Thyroid gland (tissue), 4 donors: ENCODE data around the gene WNT11. TPM values are rescaled to one million over a fixed set of nuclear protein-coding genes. Genes with fewer than 3 reads are reported as not detected.

Experiments used
- DNase-seq, 2 donors: peaks; one replicate each; pipeline ENCODE4 v3.0.0-alpha.2; 2019
- H3K27ac ChIP-seq, 3 donors: fragments of 200-600 bp; sonication (generic); 1 replicate in 2 of 3; 2 replicates in 1 of 3; pipeline ENCODE4 v1.5.1; 2016 to 2019; ENCODE audit warnings: mild to moderate bottlenecking in 1 of 3, moderate library complexity in 1 of 3
- H3K27me3 ChIP-seq: fragments of 200-600 bp; sonication (generic); one replicate; pipeline ENCODE4 v1.5.1; 2019
- H3K36me3 ChIP-seq, 2 donors: fragments of 200-600 bp; sonication (generic); one replicate each; pipeline ENCODE4 v1.5.1; 2016 to 2019
- H3K4me1 ChIP-seq, 2 donors: fragments of 200-600 bp; sonication (generic); one replicate each; pipeline ENCODE4 v1.5.1; 2017 to 2019
- H3K4me3 ChIP-seq, 3 donors: fragments of 200-600 bp; sonication (generic); replicated peaks in 1 of 3; 1 replicate in 2 of 3; 2 replicates in 1 of 3; pipeline ENCODE4 v1.5.1; 2016; ENCODE audit warnings: mild to moderate bottlenecking in 1 of 3
- H3K9me3 ChIP-seq: fragments of 200-600 bp; sonication (generic); one replicate; pipeline ENCODE4 v1.5.1; 2017
- POLR2A ChIP-seq, 2 donors: fragments of 450-650 bp; IDR thresholded peaks; one replicate each; pipeline ENCODE4 v1.6.1; 2017; ENCODE audit warnings: antibody characterized with exemption in 2 of 2, mild to moderate bottlenecking in 2 of 2, moderate library complexity in 1 of 2
- WGBS, 2 donors: methylation state at CpG; one replicate each; pipeline ENCODE4 v1.1.5; 2017; 5-methylcytosine and 5-hydroxymethylcytosine counted together
- intact Hi-C: fragments of 100-400 bp; cut with DNase I; formaldehyde crosslinking; loops from one replicate; pipeline ENCODE4 v1.15.1; 2023
- total RNA-seq, 4 donors: library from RNA; depleted of rRNA; stranded (reverse); fragments of >200 nt; gene quantifications; one replicate each; pipeline ENCODE4 v1.2.3, GENCODE V29; 2016
- TF ChIP-seq, protein P1 (sequence below), 6 experiments: fragments of 200-600 bp in 3 of 6; fragments of 450-650 bp in 3 of 6; sonication (generic) in 3 of 6; IDR thresholded peaks; one replicate each; pipeline ENCODE4 v1.5.1; 2016 to 2019; ENCODE audit warnings: antibody characterized with exemption in 6 of 6, mild to moderate bottlenecking in 2 of 6, inconsistent platforms in 1 of 6, moderate library complexity in 1 of 6

The WNT11 gene
- total RNA-seq, 4 donors from 2014 or later: 7.3 to 31.5 (median 10.7) TPM

DNA sequence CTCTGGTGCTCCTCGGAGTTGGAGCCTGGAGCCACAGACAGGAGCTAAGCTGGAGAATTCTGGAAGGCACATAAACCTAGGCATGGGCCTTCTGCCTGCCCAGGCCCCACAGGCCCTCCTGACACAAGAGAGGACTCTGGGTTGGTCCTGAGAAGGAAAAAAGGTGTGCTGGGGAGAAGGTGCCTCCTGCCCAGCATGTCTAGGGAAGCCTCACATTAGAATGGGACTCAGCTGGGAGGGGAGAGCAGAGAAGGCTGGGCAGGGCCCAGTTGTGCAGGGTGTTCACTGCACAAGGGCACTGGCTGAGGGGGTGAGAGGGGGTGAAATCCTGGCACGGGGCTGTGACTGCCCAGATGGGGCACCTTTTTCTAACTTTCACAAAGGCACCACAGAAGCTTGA, 39.4 kb upstream of the WNT11 start:
- no peak for TF ChIP-seq POLR2A (IDR thresholded peaks at IDR 0.05)
- TF ChIP-seq, protein P1, sequence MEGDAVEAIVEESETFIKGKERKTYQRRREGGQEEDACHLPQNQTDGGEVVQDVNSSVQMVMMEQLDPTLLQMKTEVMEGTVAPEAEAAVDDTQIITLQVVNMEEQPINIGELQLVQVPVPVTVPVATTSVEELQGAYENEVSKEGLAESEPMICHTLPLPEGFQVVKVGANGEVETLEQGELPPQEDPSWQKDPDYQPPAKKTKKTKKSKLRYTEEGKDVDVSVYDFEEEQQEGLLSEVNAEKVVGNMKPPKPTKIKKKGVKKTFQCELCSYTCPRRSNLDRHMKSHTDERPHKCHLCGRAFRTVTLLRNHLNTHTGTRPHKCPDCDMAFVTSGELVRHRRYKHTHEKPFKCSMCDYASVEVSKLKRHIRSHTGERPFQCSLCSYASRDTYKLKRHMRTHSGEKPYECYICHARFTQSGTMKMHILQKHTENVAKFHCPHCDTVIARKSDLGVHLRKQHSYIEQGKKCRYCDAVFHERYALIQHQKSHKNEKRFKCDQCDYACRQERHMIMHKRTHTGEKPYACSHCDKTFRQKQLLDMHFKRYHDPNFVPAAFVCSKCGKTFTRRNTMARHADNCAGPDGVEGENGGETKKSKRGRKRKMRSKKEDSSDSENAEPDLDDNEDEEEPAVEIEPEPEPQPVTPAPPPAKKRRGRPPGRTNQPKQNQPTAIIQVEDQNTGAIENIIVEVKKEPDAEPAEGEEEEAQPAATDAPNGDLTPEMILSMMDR (IDR thresholded peaks at IDR 0.05): no peak
- no peaks in the 10 kb centered on the region for H3K36me3 ChIP-seq
- no peaks in the 10 kb centered on the region for H3K27me3 ChIP-seq
- WGBS, 2 donors: 78 to 84% methylated on average over 2 of the region's 2 CpGs
- no peak for DNase-seq
- intact Hi-C loops: no loop called here
- H3K4me3 ChIP-seq: no peak overlapping the region
- no peak overlapping the region for H3K27ac ChIP-seq
- no peaks in the 10 kb centered on the region for H3K4me1 ChIP-seq
- H3K9me3 ChIP-seq: no peaks in the 10 kb centered on the region

DNA sequence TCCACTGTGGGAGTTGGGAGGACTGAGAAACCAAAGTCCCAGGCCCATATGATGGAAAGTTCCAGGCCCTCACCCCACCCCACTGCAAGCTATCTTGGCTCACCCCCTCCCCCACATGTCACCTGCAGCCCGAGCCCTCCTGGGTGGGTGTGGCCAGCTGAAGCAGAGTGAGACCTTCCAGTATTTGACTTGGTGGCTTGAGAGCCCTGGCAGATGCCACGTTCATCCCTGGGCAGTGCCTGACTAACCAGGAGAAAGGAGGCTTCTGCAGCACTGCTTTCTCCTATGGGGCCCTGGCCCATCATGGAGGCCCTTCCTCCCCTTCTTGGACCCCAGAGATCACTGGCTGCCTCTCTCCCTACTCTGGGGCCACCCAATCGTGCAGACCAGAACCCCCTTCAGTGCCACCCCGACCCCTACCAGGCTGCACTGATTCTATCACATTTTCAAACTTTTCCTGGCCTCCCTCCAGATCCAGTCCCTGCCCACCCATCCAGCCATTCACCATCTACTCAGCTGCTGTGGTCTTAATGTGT, 38.1 kb upstream of the WNT11 start:
- Histone ChIP-seq H3K4me1 (no peaks in the 10 kb centered on the region), H3K4me3 (no peak overlapping the region), H3K27ac (no peak overlapping the region), H3K9me3 (no peaks in the 10 kb centered on the region), H3K36me3 (no peaks in the 10 kb centered on the region), H3K27me3 (no peaks in the 10 kb centered on the region)
- WGBS, 2 donors: 69 to 72% methylated on average over 3 to 4 of the region's 4 CpGs
- intact Hi-C loops: no loop called here
- no peak for TF ChIP-seq POLR2A (IDR thresholded peaks at IDR 0.05)
- TF ChIP-seq, protein P1 (IDR thresholded peaks at IDR 0.05): no peak
- DNase-seq: no peak

- no peaks in the 10 kb centered on the region for H3K27me3 ChIP-seq
- 74 to 76% methylated on average over 7 of the region's 7 CpGs for WGBS, 2 donors
These were observed 37.6 kb upstream of the WNT11 start for GRCh38 chr11:76243957-76244285.

DNA sequence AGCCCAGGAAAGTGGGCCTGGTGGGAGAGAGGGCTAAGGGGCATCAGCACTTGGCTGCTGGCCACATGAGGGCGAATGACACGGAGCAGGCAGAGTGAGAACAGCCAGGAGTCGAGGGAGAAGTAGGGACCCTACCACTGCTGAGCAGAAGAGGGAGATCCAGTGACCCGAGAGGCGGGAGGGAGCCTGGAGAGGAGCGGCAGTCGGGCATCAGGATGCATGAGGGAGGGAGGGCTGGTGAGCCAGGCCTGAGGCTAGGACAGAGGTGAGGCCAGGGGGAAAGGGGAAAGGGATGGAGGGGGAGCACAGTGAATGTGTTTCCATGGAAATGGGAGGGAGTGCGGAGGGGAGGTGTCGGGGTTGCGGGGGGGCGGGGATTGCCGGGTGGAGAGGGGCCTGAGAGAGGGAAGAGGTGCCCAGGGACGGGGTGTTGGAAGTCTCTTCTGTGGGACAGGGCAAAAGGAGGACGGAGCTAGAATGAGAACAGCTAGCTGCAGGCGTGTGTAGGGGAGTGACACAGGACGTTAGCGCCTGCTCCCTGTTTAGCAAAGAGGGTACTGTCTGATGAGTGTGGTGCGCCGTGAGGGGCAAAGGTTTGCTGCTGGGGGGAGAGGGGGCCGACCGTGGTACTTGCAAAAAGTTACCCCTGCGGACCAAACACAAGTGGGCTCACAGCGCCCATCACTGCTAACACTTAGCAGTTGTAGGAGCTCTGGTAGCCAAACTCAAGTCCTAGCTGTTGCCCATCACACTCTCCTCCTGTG, 37.1 kb upstream of the WNT11 start:
- H3K27me3 ChIP-seq: no peaks in the 10 kb centered on the region
- intact Hi-C loops: no loop called here
- H3K4me1 ChIP-seq: no peaks in the 10 kb centered on the region
- H3K36me3 ChIP-seq: no peaks in the 10 kb centered on the region
- 39 to 46% methylated on average over 22 of the region's 23 CpGs for WGBS, 2 donors
- no peak overlapping the region for H3K27ac ChIP-seq
- no peaks in the 10 kb centered on the region for H3K9me3 ChIP-seq
- no peak overlapping the region for H3K4me3 ChIP-seq
- DNase-seq: no peak
- no peak for TF ChIP-seq POLR2A (IDR thresholded peaks at IDR 0.05)
- TF ChIP-seq, protein P1 (IDR thresholded peaks at IDR 0.05): no peak

More at GRCh38 chr11:76243957-76244285, 37.6 kb upstream of the WNT11 start:
- intact Hi-C loops: no loop called here
- Histone ChIP-seq H3K9me3 (no peaks in the 10 kb centered on the region), H3K27ac (no peak overlapping the region), H3K4me1 (no peaks in the 10 kb centered on the region), H3K4me3 (no peak overlapping the region), H3K36me3 (no peaks in the 10 kb centered on the region)
- no peak for DNase-seq
- TF ChIP-seq POLR2A (IDR thresholded peaks at IDR 0.05): no peak
- TF ChIP-seq, protein P1 (IDR thresholded peaks at IDR 0.05): no peak

- DNase-seq: no peak
- intact Hi-C loops: no loop called here
- Histone ChIP-seq H3K4me1 (no peaks in the 10 kb centered on the region), H3K27me3 (no peaks in the 10 kb centered on the region), H3K9me3 (no peaks in the 10 kb centered on the region), H3K4me3 (no peak overlapping the region), H3K36me3 (no peaks in the 10 kb centered on the region), H3K27ac (no peak overlapping the region)
- 95 to 100% methylated on average over 8 to 12 of the region's 12 CpGs for WGBS, 2 donors
- no peak for TF ChIP-seq POLR2A (IDR thresholded peaks at IDR 0.05)
- TF ChIP-seq, protein P1 (IDR thresholded peaks at IDR 0.05): no peak
These were observed 35.9 kb upstream of the WNT11 start for GRCh38 chr11:76242004-76242779.
